UCSD-AML1 (cell line): ENCODE measurements around the gene ARID1B.

Experiments
- DNase-seq: peaks from one replicate; lab custom pipeline; 2025; ENCODE audit not compliant: unreplicated experiment; lab: John Stamatoyannopoulos, UW

ARID1B gene

DNA sequence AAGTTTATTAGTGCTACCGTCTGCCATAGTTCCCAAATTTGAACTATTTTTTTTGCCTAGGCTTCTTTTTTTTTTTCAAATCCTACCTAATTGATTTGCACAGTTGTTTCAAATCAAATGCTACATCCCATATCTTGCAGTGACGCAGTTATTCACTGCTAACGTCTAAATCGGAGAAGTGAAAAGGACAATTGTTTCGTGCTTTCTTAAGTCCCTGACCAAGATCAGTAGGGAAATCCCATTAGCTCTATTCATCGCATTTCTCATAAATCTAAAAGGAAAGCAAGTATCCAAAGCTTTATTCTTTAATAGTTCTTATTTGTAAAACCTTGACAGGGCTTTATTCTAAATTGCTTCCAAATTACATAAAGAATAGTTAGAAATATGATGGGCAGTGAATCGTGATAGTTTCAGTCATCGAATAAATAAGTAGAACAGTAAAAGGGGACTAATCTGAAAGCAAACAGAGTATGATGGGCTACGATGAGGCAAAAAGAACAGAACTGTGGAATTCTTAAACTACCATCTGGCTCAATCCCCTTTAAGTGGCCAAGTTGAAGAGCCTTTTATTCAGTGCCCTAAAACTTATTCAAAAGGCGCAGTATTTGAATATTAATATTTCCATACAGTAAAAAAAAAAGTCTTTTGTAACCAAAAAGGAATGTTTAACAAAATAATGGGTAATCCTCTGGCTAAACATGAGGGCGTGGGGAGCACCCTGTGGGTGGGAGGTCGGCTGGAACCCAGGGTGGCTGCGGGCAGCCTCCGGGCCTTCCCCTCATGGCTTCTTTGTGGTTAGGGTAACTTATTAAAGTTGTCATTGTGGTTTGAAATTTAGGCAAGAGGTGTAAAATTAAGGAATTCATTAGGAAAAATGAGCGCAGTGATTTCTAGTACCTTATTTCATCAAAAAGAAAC, 3.0 kb upstream of the ARID1B start:
- DNase-seq, result no peak

DNA sequence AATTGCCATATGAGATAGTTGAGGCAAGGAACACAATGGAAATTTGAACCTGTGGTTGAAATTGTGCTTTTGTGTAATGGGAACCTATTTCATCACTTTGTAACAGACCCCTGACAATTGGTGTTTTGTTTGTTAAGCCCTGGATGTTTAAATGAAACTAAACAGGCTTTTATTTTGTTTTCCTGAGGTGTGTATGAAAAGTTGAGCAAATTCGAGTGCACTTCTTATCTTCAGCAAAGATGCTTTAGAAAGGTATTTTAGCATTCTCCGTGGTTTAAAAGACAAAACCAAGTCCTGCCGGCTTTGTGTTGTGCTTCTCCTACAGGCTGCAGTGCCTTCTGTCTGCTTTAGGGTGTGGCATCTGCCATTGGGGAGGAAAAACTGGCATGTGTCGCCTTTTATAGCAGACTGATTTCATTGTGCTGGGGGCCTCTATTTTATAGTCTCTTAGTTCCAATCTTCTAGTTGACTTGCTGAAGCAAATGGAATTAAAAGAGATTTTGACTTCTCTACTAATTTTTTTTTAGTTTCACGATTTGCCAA, 2.2 kb upstream of the ARID1B start:
- no peak for DNase-seq

DNA sequence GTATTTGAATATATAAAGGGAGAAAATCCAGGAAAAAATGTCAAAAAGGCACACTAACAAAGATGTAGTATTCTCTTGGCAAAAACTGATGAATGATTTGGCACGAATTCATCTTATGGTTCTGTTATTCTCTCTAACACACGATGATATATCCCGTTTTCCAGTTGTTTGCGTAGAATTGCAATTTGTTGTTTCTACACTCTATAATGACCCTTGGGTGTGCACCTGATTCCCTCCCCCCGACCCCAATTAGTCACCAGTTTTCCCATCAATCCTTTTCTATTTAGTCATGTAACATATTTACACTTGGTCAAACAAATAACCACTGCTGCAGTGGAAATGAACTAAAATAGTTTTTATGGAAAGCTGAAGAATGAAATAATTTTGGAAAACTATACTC, 1.5 kb upstream of the ARID1B start:
- DNase-seq, result no peak

GRCh38 chr6:156776470-156776839, 723 bp upstream of the ARID1B start:
- no peak for DNase-seq

GRCh38 chr6:156777577-156778453, 637 bp downstream of the ARID1B start:
- DNase-seq, result peak; percentile 73

DNA sequence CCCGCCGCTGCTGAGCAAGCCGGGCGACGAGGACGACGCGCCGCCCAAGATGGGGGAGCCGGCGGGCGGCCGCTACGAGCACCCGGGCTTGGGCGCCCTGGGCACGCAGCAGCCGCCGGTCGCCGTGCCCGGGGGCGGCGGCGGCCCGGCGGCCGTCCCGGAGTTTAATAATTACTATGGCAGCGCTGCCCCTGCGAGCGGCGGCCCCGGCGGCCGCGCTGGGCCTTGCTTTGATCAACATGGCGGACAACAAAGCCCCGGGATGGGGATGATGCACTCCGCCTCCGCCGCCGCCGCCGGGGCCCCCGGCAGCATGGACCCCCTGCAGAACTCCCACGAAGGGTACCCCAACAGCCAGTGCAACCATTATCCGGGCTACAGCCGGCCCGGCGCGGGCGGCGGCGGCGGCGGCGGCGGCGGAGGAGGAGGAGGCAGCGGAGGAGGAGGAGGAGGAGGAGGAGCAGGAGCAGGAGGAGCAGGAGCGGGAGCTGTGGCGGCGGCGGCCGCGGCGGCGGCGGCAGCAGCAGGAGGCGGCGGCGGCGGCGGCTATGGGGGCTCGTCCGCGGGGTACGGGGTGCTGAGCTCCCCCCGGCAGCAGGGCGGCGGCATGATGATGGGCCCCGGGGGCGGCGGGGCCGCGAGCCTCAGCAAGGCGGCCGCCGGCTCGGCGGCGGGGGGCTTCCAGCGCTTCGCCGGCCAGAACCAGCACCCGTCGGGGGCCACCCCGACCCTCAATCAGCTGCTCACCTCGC, 1.5 kb downstream of the ARID1B start:
- DNase-seq, result peak; percentile 58

- DNase-seq, result peak; percentile 55
Observed at GRCh38 chr6:156779206-156780094, 2.3 kb downstream of the ARID1B start.

GRCh38 chr6:156780102-156780641, 3.0 kb downstream of the ARID1B start:
- peak; percentile 19 for DNase-seq

GRCh38 chr6:156780962-156781853, 4.0 kb downstream of the ARID1B start:
- DNase-seq, result no peak

DNA sequence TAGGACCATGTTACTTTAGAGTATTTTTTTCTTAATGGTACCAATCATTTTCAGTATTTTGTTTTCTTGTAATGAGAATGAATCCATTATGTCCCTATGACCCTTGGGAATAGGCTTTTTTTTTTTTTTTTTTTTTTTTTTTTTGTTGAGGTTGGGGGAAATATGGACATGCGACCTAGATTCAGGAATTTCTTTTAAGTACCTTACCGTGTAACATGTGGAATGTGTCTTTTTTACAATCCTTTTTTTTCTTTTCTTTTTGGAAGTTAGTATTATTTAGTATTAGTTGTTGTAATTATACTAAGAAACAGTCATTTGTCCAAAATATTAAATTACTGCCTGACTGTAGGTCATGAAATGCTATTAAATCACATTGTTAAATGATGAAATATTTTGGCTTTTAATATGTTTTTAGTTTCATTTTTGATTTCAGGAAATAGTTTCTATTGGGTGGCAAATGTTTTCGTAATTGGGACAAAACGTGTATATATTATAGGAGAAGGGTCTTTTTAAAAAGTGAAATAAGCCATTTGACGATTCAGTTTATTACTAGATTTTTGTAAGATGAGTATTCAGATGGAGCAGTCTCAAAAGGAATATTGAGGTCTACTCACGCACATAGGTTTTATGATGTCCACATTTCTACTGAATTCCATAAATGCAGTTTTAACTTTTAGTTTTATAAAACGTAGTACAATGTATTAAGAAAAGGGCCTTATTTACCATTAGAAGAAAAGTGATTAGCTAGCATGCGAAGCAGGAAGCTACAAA, 4.9 kb downstream of the ARID1B start:
- DNase-seq, result no peak

DNA sequence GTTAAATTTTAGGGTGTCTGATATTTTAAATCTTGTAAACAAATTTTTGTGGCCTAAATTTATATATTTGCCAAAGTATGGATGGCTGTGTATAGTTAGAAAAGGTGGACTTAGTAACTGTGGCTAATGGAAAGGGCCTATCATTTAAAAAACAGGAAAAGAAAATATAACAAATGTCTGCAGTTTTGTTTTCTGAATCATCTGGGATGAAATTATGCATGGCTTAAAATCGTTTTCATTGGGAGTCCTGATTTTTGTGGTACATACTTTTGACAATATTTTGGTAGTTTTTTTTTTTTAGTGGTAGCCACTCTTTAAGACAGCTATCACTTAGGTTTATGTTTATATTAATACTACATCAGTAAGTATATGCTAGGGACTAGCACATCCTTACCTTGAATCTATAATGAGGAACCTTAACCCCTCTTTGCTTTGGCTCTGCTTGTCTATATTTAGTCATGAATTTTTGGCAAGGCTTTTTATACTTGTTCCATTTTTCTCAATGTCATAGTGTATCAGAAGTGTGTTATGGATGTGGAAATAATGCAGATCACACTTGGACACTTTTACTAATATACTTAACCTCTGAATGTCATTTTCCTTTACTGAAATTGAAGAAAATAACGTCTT, 5.6 kb downstream of the ARID1B start:
- DNase-seq, result no peak

GRCh38 chr6:156783958-156784357, 6.8 kb downstream of the ARID1B start:
- DNase-seq, result no peak

- DNase-seq, result no peak
Observed at GRCh38 chr6:156786652-156787051, 9.5 kb downstream of the ARID1B start.

DNA sequence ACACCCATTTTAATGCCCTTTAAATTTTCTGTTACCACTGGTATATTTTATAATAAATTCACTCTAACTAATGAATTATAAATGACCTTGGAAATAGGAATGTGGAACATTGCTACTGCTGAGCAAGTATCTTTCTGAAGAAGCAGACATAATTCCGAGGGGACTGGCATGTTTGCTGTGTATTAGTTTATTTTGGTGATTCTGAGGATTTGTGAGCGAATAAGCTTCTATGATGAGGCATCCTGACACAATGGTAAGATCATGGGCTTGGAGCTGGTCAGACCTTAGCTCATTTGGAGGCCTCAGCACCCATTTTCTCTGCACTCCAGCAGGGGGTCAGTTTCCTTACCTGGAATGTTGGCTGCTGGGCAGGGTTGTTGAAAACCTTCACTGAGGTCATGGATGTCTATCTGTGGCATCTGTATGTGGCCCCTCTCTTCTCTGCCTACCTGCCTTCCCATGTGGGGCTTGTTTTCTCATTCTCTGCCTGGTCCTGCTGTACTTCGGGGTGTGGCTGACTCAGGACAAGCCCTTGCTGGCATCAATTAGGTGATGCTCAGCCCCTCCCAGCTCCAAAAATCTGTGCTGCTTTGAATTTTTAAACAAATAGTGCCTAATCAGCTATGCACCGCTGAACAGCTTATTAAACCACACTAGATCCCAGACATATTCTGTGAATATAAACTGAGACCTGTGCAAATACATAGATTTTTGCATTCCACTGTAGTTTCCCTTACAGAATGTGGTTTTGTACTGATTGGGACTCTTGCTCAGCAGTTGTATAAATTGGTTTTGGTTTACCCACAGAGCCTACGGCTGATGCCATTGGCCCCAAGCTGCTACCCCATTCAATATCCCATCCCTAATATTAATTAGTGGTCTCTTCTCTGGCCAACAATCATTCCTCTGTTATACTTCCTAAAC, 10.7 kb downstream of the ARID1B start:
- no peak for DNase-seq

- no peak for DNase-seq
Observed at GRCh38 chr6:156789081-156789943, 12.1 kb downstream of the ARID1B start.
